ENCODE results near the gene SUMO1.
A peak's percentile ranks its signal among the peaks of the same experiment; 100 is the strongest.
"Not testable (repeated sequence)": the region's sequence is repeated elsewhere in the genome, so short reads cannot be mapped to it uniquely, and the experiment has no call there.

The SUMO1 gene

GRCh38 chr2:202238234-202239197 is at the start of gene SUMO1:
TSS of gene SUMO1 (minus strand) at chr2:202238597. CDS start at chr2:202238451, 146 bp downstream.
- peak; percentile 82 for DNase-seq

- DNase-seq = no peak
Observed at GRCh38 chr2:202286595-202286994, 48.2 kb upstream of the SUMO1 start.

GRCh38 chr2:202278944-202279343 is 40.5 kb upstream of the SUMO1 start:
- no peak for DNase-seq

- no peak for DNase-seq
Observed at GRCh38 chr2:202278036-202278760, 39.8 kb upstream of the SUMO1 start.

- not testable (repeated sequence) for DNase-seq
Observed at GRCh38 chr2:202276078-202276720, 37.8 kb upstream of the SUMO1 start.

- DNase-seq = no peak
Observed at GRCh38 chr2:202270487-202270886, 32.1 kb upstream of the SUMO1 start.

DNA sequence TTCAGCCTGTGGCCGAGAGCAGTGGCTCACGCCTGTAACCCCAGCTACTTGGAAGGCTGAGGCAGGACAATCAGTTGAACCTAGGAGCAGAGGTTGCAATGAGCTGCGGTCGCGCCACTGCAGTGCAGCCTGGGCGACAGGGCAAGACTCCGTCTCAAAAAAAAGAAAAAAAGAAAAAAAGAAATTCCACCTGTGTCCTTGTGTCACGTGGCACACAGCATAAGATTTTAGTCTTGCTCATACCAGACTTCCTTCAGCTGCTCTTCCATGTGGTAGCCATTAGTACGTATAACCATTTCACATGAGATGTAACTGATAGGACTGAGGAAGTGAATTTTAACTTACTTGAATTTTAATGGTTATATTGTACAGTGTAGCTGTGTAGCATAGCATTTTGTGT is 31.2 kb upstream of the SUMO1 start:
- DNase-seq = no peak

- DNase-seq = no peak
Observed at GRCh38 chr2:202267495-202267894, 29.1 kb upstream of the SUMO1 start.

GRCh38 chr2:202265467-202266277 is 27.3 kb upstream of the SUMO1 start, which contains the start of gene NOP58:
TSS of gene NOP58 (plus strand) at chr2:202265763. CDS start at chr2:202265942, 179 bp downstream.
- DNase-seq = peak; percentile 77

DNA sequence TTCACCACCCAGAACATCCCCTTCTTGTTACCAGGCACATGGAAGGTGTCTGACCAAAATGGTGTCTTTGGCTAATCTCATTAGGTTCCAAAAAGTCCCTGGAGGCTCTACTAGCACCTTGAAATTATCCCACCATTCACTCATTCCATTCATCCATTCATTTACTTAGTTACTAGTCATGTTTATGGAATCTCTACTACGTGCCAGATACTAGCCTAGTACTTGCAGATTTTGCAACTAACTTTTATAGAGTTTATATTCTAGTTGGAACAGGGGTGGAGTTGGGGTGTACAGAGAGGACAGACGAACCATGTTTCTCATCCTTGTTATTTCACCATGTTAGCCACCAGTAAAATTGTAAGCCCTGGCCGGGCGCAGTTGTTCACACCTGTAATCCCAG is 23.1 kb upstream of the SUMO1 start:
- no peak for DNase-seq

DNA sequence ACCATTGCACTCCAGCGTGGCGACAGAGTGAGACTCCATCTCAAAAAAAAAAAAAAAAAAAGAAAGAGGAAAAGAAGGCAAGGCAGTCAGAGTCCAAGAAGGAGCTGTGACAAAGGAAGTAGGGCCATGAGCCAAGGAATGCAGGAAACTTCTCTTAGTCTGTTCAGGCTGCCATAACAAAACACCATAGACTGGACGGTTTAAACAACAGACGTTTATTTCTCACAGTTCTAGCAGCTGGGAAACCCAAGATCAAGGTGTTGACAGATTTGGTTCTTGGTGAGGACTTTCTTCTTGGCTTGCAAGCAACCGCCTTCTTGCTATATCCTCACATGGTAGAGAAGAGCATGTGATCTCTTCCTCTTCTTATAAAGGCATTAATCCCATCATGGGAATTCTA is 13.1 kb upstream of the SUMO1 start:
- no peak for DNase-seq

DNA sequence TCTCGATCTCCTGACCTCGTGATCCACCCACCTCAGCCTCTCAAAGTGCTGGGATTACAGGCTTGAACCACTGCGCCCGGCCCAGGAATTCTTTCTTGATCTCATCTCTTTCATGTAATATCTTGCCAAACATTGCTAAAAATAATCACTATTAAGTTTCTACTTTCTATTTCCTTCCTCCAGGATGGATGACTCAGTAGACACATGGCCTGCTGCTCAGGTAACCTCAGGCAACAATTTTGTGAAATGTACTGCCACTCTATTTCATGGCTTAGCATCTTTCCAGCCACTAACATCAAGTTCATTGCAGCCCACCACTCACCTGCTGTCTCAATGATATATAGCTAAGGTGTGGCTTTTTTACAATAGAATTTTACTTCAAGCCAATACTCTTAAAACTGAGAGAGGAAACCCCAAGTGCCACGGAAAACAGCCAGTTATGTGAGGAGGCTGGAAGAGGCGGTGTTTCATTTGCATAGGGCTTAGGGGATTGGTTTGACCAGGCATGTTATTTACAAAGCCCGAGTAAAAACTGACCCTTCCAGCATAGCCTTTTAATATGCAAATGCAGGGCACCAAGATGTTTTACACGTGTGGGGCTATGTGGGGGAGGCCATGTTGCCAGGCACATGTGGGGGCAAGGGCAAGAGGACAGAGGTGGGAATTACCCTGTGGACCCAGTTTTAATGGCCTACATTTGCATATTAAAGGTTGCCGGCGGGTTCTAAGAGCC is 11.3 kb upstream of the SUMO1 start:
- DNase-seq = no peak

DNA sequence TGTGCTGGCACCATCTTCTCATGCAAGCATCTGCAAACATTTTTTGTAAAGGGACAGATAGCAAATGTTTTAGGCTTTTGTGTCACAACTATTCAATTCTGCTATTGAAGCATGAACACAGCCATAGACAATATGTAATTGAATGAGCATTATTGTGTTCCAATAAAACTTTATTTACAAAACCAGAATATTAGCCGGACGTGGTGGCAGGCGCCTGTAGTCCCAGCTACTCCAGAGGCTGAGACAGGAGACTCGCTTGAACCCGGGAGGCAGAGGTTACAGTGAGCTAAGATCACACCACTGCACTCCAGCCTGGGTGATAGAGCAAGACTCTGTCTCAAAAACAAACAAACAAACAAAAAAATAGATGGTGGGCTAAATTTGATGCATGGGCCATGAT is 9.3 kb upstream of the SUMO1 start:
- DNase-seq = not testable (repeated sequence)

DNA sequence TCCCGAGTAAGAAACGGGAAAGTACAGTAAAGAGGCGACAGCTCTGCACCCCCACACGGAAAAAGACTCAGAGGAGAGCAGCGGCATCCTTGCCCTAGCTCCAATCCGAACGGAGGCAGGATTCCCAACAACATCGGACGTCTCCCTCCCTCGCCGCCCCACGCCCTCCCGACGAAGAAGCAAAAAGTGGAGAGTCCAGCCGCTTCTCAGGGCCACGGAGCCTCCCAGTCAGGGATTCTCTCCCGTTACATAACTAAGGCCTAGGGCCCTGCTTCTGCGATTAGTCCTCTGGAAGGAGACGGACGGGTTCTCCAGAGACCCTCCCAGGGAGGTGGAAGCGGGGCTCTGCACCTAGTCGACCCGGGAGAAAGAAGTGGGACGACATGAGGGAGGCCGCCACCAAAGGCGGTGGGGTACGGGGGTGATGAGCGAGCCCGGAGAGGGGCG is 587 bp downstream of the SUMO1 start:
- no peak for DNase-seq

GRCh38 chr2:202221873-202222272 is 16.5 kb downstream of the SUMO1 start:
- no peak for DNase-seq

DNA sequence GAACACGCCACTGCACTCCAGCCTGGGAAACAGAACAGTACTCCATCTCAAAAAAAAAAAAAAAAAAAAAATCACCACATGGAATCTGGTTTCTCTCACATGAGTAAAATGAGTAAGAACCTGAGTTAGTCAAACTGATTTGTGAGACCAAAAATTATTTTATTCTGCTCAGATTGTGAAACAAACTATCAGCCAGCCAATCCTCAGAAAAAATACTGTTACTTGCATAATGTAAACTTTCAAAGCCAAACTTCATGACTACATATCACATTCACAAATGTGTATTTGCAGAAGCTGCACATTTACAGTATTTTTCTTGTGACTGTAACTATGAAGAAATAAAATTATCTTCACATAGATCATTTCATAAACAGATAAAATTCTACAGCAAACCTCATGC is 23.2 kb downstream of the SUMO1 start:
- DNase-seq = no peak

GRCh38 chr2:202208526-202208925 is 29.9 kb downstream of the SUMO1 start:
- no peak for DNase-seq

- DNase-seq = no peak
Observed at GRCh38 chr2:202204855-202205254, 33.5 kb downstream of the SUMO1 start.

- no peak for DNase-seq
Observed at GRCh38 chr2:202203348-202203747, 35.0 kb downstream of the SUMO1 start.

DNA sequence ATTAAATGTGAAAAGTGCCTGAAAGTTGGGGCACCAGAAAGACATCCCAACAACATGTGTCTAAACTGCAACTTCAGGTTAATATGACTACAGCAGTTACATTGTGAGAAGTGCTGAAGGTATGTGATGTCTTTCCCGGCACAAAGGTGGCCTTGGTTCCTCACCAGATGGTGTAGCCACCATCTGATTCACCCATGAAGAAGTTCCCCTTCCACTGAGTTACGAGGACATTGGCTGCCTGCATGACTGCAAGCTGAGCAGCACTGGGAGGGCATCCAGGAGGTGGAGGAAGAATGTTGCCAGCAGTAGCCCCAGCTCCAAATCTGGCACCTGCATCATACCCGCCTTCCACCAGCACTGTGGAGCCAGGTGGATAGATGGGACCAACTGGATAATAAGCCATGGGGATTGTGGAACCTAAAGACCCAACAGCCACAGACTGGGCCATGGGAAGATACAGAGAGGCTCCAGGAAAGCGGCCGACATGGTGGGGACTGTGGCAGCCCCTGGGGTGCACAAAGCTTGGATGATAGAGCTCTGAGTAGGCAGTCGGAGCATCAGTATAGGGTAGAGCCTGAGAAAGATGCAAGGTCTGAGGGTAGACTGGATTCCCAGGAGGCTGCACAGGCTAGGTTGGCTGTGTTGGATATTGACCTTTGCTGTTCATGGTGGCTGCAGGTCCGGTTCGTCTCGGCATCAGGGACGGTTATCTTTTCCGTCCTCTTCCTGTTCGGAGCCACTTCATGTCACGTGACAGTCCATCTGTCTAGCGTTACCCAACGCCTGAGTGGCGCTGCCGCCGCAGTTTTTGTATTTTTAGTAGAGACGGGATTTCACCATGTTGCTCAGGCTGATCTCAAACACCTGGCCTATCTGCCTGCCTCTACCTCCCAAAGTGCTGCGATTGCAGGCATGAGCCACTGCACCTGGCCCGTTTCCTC is 36.9 kb downstream of the SUMO1 start:
- no peak for DNase-seq
